Stimulated activated CD8-positive, alpha-beta memory T cell treated with anti-CD3 and anti-CD28 coated beads, Interleukin-7, amount 100 ng/mL, for 4 hours (primary cell): ENCODE results near the gene FMO1.
"Not testable (repeated sequence)": the region's sequence is repeated elsewhere in the genome, so short reads cannot be mapped to it uniquely, and the experiment has no call there.

ENCODE experiments used
- DNase-seq, 2 donors: peaks; one replicate each; pipeline ENCODE4 v3.0.0-alpha.2; 2020; ENCODE audit warnings: low read depth in 2 of 2

Gene FMO1

GRCh38 chr1:171279678-171280077 is 31.4 kb downstream of the FMO1 start:
- DNase-seq, result no peak

- DNase-seq, result no peak
These were observed 32.3 kb downstream of the FMO1 start for GRCh38 chr1:171280599-171280998.

DNA sequence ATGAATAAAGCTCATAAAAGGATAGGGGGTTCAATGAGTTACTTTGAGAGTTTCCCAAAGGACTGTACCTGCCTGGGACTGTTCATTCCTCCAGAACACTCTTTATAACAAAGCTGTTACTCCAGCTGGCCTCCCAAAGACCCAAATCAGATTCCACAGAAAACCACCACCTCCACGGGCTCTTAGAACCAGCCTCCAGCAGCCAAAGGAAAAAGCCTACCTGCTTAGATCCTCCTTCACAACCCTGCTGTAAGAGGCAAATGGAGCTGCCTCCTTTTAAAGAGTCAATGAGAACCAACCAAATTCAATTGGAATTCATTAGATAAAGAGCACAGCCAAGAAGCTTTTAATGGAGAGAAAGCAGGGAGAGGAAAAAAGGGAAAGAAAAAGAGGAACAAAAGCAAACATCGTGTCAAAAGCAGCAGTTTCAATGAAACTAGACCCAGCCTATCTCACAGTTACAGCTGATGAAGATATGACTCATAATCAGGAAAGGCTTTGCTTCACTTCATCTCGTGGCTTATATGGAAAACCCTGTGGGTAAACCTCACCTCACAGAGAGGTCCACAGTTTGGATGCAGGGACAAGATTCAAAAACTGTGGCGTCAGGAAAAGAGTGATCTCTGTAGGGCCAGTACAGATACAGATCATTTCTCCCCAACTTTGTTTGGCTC is 37.9 kb downstream of the FMO1 start:
- DNase-seq, result no peak

DNA sequence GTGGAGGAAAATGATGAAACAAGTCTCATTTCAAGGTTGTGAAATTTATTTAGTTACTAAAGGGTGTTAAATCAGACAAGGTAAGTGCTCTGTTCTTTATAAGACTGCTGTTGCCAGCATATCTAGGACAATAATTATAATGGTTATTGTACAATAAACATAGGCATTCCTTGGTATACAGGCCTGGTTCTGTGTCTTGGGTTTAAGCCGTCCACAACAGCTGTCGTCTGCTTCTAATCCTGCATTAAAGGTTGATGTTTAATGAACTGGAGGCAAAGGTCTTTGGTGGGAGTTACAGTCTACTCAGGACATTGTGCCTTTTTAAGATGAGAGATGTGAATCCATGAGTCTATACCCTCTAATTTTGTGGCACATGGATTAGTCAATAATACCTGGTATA is 42.3 kb downstream of the FMO1 start:
- no peak for DNase-seq

DNA sequence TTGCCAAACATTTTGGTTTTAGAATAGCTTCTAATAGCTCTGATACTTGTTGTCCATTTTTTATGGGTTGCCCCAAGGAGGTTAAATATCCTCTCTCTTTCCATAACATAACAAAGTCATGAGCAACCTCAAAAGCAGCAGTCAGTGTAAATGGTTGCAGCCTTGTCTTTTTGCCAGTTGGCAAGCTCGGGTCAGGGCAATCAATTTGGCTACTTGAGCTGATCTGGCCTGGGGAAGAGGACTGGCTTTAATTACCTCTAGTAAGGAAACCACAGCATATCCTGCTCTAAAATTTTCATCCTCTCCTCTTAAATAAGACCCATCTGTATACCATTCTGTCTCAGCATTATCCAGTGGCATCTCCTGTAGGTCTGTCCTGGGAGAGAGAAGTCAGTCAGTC is 44.5 kb downstream of the FMO1 start:
- no peak for DNase-seq

GRCh38 chr1:171295383-171295782 is 47.1 kb downstream of the FMO1 start:
- DNase-seq, result not testable (repeated sequence)

DNA sequence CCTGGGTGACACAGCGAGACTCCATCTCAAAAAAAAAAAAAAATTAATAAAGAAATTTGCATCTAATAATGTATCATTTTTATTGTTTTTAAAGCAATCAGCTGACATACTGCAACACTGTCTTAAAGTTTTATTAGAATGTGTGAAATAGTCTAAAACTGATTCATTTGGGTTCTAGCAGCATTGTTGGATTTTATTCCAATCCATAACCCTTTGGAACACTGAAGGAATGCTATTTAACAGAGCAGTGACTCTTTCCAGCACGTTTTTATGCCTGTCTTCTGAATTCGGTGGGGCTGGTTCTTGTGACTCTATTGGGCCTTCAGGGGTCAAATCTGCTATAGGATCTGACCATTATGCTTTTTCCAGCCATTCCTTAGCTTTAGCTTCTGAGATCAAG is 47.5 kb downstream of the FMO1 start:
- no peak for DNase-seq

GRCh38 chr1:171296897-171297296 is 48.6 kb downstream of the FMO1 start:
- DNase-seq, result no peak

- no peak for DNase-seq
These were observed 50.4 kb downstream of the FMO1 start for GRCh38 chr1:171298696-171299095.

- no peak for DNase-seq
These were observed 51.0 kb downstream of the FMO1 start for GRCh38 chr1:171299342-171299741.

GRCh38 chr1:171300401-171300800 is 52.1 kb downstream of the FMO1 start:
- DNase-seq, result no peak

GRCh38 chr1:171310661-171311087 is 62.4 kb downstream of the FMO1 start:
- DNase-seq, result no peak

DNA sequence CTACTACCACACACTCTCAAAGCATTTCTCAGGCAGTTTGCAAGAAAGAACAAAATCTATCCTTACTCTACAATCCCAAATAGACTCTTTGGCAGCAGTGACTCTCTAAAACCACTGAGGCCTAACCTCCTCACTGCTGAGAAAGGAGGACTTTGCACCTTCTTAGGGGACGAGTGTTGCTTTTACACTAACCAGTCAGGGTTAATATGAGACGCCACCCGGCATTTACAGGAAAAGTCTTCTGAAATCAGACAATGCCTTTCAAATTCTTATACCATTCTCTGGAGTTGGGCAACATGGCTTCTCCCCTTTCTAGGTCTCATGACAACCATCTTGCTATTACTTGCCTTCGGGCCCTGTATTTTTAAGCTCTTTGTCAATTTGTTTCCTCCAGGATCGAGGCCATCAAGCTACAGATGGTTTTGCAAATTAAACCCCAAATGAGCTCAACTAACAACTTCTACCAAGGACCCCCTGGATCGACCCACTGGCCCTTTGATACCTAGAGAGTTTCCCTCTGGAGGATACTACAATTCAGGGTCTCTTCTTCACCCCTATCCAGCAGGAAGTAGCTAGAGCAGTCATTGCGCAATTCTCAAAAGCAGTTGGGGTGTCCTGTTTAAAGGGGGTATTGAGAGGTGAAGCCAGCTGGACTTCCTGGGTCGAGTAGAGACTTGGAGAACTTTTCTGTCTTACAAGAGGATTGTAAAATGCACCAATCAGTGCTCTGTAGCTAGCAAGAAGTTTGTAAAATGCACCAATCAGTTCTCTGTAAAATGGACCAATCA is 63.7 kb downstream of the FMO1 start:
- no peak for DNase-seq

DNA sequence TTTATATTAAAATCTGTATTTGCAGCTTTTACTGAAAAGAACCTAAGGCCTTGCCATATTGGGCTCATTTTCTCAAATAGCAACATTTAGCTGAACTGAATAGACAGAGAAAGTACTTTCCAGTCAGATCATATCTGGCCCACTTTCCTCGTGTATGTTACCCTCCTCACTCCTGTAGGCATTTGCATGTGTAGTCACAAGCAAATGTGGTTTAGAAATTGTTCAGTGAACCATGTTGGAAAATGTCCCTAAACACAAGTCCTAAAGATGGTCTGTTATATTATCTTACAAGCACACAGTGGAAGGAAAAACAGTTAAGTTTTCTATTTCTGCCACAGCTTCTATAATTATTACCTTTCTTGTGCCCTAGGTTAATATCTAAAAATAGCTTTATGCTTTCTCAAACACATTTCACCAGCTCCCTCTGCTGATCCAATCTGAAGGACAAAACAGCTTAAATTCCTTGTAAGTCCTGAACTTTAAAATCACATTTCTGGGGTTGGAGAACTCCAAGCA is 65.1 kb downstream of the FMO1 start:
- no peak for DNase-seq

DNA sequence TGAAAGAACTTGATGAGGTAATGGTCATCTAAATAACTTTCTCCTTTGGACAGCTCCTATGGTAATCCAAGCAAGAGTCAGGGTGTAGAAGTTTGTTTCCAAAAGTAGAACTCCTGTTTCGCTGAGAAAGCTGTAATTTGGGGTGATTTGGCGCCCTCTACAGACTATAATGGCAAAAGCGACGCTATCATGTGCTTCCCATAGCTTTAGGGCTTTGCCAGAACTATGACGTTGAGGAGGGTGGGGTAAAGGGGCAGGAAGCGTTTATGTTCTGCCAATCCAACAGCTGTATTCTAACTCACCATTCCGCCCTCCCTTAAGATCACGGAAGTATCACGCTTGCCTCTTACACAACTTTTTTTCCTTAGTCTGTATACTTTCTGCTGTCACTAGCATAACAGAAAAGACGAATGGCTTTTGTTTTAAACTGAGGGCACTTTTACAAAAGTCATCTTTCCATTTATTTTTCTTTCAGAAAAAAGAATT is 65.6 kb downstream of the FMO1 start, which contains the start of gene FMO4:
FMO4 (plus strand) TSS at position 349 of the 486 bp plus-strand sequence. CDS start 5,643 bp downstream, outside the sequence.
- DNase-seq, result peak; percentile 66 to 84

- DNase-seq, result no peak
These were observed 81.0 kb downstream of the FMO1 start for GRCh38 chr1:171329251-171329650.

DNA sequence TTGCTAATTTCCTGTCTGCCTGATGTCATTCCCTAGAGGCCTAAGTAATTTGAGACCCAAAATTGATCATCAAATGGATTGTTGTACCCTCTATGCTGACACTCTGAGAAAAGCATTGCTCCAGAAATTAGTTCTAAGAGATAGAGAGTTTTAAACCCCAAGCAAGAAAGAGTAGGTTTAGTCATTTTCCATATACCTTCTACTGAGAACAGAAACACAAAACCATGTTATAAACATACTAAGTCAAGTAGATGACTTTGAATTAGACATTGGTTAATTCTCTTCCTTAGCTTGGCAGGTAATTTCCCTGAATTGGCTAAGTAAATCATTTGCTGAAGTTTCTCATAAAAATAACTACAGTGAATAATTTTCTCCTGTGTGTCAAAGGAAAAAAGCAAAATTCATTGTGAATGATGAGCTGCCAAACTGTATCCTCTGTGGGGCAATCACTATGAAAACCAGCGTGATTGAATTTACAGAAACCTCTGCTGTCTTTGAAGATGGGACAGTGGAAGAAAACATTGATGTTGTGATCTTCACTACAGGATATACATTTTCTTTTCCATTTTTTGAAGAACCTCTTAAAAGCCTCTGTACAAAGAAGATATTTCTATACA is 85.8 kb downstream of the FMO1 start:
- DNase-seq, result no peak
